Stimulated activated CD4-positive, alpha-beta T cell treated with anti-CD3 and anti-CD28 coated beads, TNF-alpha, amount 100 ng/mL, for 24 hours (primary cell): Measurements from ENCODE around the gene PGGT1B.

Experiments
- DNase-seq, 3 experiments: peaks; one replicate each; pipeline ENCODE4 v3.0.0-alpha.2; 2020; ENCODE audit warnings: low read depth in 3 of 3

PGGT1B gene

GRCh38 chr5:115181757-115182156, 80.9 kb downstream of the PGGT1B start:
- DNase-seq: no peak

- DNase-seq: peak in 1 of 3 experiments; percentile 24
These were observed 82.4 kb downstream of the PGGT1B start for GRCh38 chr5:115180165-115180709.

GRCh38 chr5:115179394-115180164, 83.1 kb downstream of the PGGT1B start:
- no peak for DNase-seq

GRCh38 chr5:115179030-115179393, 83.7 kb downstream of the PGGT1B start:
- DNase-seq: no peak

- no peak for DNase-seq
These were observed 91.7 kb downstream of the PGGT1B start for GRCh38 chr5:115170929-115171510.

GRCh38 chr5:115170134-115170928, 92.3 kb downstream of the PGGT1B start:
- no peak for DNase-seq

GRCh38 chr5:115169487-115170133, 93.1 kb downstream of the PGGT1B start, which contains the start of gene TRIM36:
Gene TRIM36, minus strand, starts transcription at chr5:115169908. Its CDS starts 274 bp downstream, at chr5:115169634.
- peak; percentile 77 to 91 (median 86) for DNase-seq

DNA sequence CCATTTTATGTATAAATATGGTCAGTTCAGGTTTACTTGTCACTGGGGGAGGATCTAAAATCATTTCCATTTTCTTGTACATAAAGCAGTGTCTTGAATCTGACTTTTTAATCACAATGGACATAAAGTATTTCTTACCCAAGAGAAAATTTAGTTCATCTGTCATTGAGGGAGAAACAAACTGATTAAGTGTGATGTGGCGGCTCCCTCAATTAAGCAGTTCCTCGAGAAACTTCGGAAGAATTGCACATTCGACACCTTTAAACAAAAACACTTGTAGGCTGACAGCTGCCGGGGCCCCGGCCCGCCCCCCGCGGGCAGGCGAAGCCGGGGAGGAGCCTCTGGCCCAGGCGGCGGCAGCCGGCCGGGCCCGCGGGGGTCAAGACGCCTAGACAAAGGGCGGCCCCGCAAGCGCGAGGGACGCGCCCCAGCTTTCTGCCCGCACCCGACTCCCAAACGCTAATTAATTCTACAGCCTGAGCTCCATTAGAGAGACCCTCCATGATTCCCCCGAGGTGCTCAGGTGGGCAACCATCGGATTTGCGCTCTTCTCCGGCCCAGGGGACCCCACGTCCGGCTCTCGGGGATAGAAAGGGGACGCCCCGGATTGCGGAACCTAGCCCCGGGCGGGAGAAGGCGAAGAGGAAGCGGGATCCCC, 93.7 kb downstream of the PGGT1B start:
- no peak for DNase-seq

DNA sequence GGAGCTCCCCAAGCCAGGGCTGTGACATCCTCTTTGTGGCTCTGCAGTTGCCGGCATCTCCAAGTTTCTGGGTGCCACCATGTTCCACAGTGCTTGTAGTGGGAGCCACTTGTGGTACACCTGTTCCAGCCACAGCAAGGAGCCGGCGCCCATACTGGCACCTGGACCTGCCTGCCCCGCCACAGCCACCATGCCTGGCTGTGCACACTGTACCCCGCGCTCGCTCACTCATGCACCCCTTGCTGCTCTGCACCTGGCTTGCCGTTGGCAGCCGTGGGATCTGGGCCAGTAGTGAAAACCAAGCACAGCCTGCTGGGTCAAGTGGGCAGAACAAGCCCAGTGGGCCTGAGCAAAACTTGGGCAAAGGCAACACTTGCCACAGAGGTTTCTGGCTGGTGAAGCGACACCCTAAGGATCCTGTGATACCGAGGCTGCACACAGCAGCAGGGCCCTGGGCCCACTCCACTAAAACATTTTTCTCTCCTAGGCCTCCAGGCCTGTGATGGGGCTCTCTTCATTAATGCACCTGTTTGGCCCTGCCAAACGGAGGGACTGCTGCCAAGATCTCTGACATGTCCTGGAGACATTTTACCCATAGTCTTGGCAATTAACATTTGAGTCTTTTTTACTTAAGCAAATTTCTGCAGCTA, 95.8 kb downstream of the PGGT1B start:
- DNase-seq: no peak

- no peak for DNase-seq
These were observed 96.9 kb downstream of the PGGT1B start for GRCh38 chr5:115165790-115166189.

DNA sequence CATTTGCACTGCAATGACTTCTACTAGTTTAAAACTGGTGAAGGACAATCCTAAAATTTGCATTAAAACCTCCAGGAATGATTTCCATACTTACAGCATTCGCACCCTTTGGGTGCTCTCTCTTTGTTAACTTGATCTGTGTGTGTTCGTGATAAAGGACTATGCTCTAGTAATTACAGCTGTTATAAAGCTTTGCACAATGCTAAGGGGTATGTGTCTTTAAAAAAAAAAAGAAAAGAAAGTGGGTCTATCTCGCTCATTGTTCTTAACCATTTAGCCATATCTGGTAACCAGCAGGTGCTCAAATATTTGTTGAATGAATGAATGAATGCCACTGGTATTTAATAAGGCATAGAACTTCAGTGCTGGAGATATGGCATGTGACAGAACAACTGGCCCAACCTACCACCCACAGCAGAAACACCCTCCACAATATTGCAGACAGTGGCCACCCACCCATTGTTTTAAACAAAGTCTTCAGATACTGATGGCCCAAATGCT, 101.7 kb downstream of the PGGT1B start:
- no peak for DNase-seq
